Testis (tissue), 2 donors: ENCODE results near the gene MRPS34.

Source experiments
- CTCF ChIP-seq, 3 experiments: fragments of 450-650 bp in 2 of 3; fragments of 200-600 bp in 1 of 3; sonication (generic) in 1 of 3; IDR thresholded peaks; one replicate each; pipeline ENCODE4 v1.5.1; 2016 to 2019; ENCODE audit warnings: antibody characterized with exemption in 3 of 3, mild to moderate bottlenecking in 2 of 3, moderate library complexity in 1 of 3
- POLR2A ChIP-seq: fragments of 450-650 bp; IDR thresholded peaks from one replicate; pipeline ENCODE4 v1.6.1; 2017; ENCODE audit warnings: antibody characterized with exemption, mild to moderate bottlenecking, moderate library complexity

- TF ChIP-seq POLR2A = no peak
- no peak for TF ChIP-seq CTCF (IDR thresholded peaks at IDR 0.05)
Observed at GRCh38 chr16:1789643-1790045, 16.7 kb upstream of the MRPS34 start.
